RWPE2 (cell line): Measurements from ENCODE around the gene SLIT3.

Experiments
- ATAC-seq: fragments of 200-7000 bp; cut with Tn5 transposase; 3 replicates; pipeline ENCODE4 v1.9.1; 2021; ENCODE audit warnings: low read depth
- DNase-seq: peaks from one replicate; pipeline ENCODE4 v3.0.0-alpha.2; 2020; ENCODE audit warnings: low spot score
- H3K27ac ChIP-seq: fragments of 450-650 bp; 2 replicates; pipeline ENCODE4 v1.5.1; 2017; ENCODE audit warnings: mild to moderate bottlenecking; ENCODE audit not compliant: poor library complexity, severe bottlenecking
- H3K27me3 ChIP-seq: fragments of 250-450 bp; sonication (Bioruptor Pico); 2 replicates; pipeline ENCODE4 v1.5.1; 2021; ENCODE audit warnings: mild to moderate bottlenecking, moderate library complexity; ENCODE audit not compliant: insufficient read depth, poor library complexity, severe bottlenecking
- H3K36me3 ChIP-seq: fragments of 250-450 bp; sonication (Bioruptor Pico); 2 replicates; pipeline ENCODE4 v1.5.1; 2020; ENCODE audit warnings: low read depth, mild to moderate bottlenecking, moderate library complexity
- H3K4me1 ChIP-seq: fragments of 250-450 bp; sonication (Bioruptor Pico); 2 replicates; pipeline ENCODE4 v1.5.1; 2021; ENCODE audit warnings: mild to moderate bottlenecking, moderate library complexity; ENCODE audit not compliant: insufficient read depth, poor library complexity, severe bottlenecking
- H3K4me3 ChIP-seq: fragments of 250-450 bp; sonication (Bioruptor Pico); 2 replicates; pipeline ENCODE4 v1.5.1; 2021; ENCODE audit warnings: mild to moderate bottlenecking, moderate library complexity; ENCODE audit not compliant: severe bottlenecking
- H3K9me3 ChIP-seq: fragments of 250-450 bp; sonication (Bioruptor Pico); 2 replicates; pipeline ENCODE4 v1.5.1; 2021; ENCODE audit warnings: mild to moderate bottlenecking, moderate library complexity; ENCODE audit not compliant: severe bottlenecking
- TF ChIP-seq, protein P1 (sequence below): fragments of 450-650 bp; IDR thresholded peaks from one replicate; pipeline ENCODE4 v1.5.1; 2017; ENCODE audit warnings: mild to moderate bottlenecking, moderate library complexity; ENCODE audit not compliant: poor library complexity, severe bottlenecking

The SLIT3 gene

DNA sequence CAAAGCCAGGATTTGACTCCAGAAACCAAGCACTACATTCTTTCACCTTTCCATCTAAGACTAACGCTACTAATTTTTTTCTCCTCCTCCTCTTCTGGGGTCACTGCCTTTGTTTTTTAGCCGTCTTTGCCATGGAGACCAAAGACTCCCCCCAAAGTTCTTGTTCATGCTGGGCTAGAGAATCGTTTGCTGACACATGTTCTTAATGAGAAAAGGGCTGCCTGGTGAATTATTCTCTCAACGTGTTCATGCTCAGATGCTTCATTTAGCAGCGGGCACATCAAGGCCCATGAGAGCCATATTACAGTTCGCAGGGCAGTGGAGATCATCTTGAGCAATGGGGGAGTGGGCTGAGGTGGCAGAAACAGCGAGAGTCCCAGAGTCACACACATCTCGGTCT is 134.9 kb downstream of the SLIT3 start:
- no peak for ATAC-seq
- DNase-seq = no peak
- Histone ChIP-seq H3K4me3 (no peak overlapping the region), H3K27ac (no peak overlapping the region), H3K9me3 (no peaks in the 10 kb centered on the region), H3K36me3 (no peaks in the 10 kb centered on the region), H3K4me1 (peaks cover 28% of the 10 kb centered on the region), H3K27me3 (no peaks in the 10 kb centered on the region)
- TF ChIP-seq, protein P1, sequence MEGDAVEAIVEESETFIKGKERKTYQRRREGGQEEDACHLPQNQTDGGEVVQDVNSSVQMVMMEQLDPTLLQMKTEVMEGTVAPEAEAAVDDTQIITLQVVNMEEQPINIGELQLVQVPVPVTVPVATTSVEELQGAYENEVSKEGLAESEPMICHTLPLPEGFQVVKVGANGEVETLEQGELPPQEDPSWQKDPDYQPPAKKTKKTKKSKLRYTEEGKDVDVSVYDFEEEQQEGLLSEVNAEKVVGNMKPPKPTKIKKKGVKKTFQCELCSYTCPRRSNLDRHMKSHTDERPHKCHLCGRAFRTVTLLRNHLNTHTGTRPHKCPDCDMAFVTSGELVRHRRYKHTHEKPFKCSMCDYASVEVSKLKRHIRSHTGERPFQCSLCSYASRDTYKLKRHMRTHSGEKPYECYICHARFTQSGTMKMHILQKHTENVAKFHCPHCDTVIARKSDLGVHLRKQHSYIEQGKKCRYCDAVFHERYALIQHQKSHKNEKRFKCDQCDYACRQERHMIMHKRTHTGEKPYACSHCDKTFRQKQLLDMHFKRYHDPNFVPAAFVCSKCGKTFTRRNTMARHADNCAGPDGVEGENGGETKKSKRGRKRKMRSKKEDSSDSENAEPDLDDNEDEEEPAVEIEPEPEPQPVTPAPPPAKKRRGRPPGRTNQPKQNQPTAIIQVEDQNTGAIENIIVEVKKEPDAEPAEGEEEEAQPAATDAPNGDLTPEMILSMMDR = no peak

DNA sequence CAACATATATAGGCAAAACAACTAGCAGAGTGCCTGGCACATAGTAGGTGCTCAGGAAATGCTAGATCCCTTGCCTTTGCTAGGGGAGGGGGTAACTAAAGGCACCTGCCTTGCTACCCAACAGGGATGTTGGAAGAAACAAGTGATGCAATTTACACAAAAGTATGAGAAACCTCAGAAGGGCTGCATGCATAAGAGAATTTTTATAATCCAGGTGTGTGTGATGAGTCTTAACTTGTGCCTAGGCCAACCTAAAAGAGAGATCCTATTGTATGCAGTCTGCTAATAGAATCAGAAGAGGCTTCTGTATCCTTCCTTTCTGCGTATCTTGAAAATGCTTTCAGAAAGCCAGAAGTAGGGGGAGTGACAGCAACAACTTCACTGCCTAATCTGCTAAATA is 135.9 kb downstream of the SLIT3 start:
- Histone ChIP-seq H3K4me3 (no peak overlapping the region), H3K4me1 (peaks cover 36% of the 10 kb centered on the region), H3K27ac (peak overlapping the region; percentile 73), H3K9me3 (no peaks in the 10 kb centered on the region), H3K27me3 (no peaks in the 10 kb centered on the region), H3K36me3 (no peaks in the 10 kb centered on the region)
- no peak for DNase-seq
- ATAC-seq = no peak
- TF ChIP-seq, protein P1 = no peak

DNA sequence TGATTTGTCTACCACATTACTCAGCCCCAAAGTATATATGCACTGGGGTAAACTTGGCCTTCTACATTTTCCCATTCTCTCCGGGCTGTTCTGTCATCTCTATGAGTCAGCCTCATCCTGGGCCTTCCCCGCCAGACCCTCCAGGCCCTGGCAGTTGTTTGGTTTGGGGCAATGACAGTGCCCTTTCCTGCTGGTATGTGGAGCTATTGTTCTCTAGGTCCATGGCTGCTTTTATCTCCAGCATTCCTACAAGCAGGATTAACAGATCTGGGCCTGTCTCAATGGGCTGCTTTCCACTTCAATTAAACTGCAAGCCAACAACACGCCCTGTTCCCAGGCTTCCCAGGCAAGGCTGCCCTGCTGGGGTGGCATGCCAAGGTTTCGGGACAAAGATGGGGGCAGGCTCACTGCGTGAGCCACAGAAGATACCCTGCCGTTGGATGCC is 136.4 kb downstream of the SLIT3 start:
- H3K4me3 ChIP-seq = no peak overlapping the region
- ATAC-seq = peak; percentile 91
- no peaks in the 10 kb centered on the region for H3K9me3 ChIP-seq
- TF ChIP-seq, protein P1 = peak; percentile 6
- DNase-seq = peak; percentile 91
- no peaks in the 10 kb centered on the region for H3K27me3 ChIP-seq
- H3K36me3 ChIP-seq = no peaks in the 10 kb centered on the region
- H3K27ac ChIP-seq = peak overlapping the region; percentile 73
- peaks cover 36% of the 10 kb centered on the region for H3K4me1 ChIP-seq

DNA sequence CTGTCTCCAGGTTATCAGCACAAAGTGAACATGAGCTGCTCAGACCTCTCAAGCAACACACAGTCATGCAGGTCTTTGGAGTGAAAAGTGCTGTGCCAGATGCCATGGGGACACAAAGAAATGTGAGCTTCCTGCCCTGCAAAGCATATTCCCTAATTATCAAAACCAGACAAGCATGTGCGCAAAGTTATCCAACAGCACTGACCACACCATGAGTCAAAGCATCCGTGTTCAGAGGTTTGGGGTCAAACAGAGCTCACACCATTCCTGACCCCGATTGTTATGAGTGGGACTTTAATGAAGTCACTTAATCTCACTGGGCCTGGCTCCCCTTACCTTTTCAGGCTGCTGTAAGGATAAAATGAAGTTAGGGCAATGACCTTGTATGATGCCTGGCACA is 138.5 kb downstream of the SLIT3 start:
- Histone ChIP-seq H3K27ac (peak overlapping the region; percentile 27), H3K36me3 (0 out of 2 replicates have a peak, but pooled peaks cover 4% of the 10 kb centered on the region), H3K4me1 (peaks cover 36% of the 10 kb centered on the region), H3K27me3 (no peaks in the 10 kb centered on the region), H3K4me3 (no peak overlapping the region), H3K9me3 (peaks cover 8% of the 10 kb centered on the region)
- no peak for DNase-seq
- no peak for ATAC-seq
- TF ChIP-seq, protein P1 = no peak

DNA sequence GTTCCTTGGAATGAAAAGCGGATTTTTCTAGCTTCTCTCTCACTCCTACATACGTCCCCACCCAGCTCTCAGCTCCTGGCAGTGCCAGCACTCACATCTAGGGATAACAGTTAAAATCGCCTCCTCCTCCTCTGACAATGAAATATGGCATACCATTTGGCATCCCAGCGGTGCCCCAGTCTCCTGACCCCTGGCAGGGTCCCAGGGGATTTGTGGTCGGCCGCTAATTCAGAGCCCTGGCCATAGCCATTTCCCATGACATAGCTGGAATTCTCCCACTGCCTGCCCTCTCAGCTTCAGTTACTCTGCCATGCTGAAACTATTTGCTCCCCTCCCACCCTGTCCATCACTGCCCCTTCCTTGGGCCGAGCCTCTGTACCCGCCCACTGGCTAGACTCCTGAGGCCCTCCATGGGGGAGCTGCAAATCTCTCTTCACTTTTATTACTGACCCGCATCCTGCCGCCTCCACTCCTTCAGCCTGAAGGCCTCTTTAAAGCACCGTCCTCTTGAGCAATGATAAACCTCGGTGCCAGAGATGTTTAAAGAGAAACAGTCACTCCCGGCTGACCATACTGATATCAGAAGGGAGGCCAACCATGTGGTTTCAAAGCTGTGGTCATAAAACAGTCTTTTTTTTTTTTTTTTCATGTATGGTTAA is 139.8 kb downstream of the SLIT3 start:
- no peaks in the 10 kb centered on the region for H3K27me3 ChIP-seq

More for the DNA sequence above, 139.8 kb downstream of the SLIT3 start:
- Histone ChIP-seq H3K9me3 (peaks cover 8% of the 10 kb centered on the region), H3K36me3 (0 out of 2 replicates have a peak, but pooled peaks cover 4% of the 10 kb centered on the region), H3K4me1 (peaks cover 36% of the 10 kb centered on the region), H3K27ac (peak overlapping the region; percentile 27), H3K4me3 (no peak overlapping the region)
- ATAC-seq = peak; percentile 36
- no peak for DNase-seq
- TF ChIP-seq, protein P1 = no peak
